HepG2 (cell line): ENCODE data around the gene MDP1. TPM values are rescaled to one million over a fixed set of nuclear protein-coding genes. Genes with fewer than 3 reads are reported as not detected.

ENCODE experiments used
- CSRNP1 ChIP-seq: sonication (generic); formaldehyde crosslinking; IDR thresholded peaks from 2 replicates; pipeline ENCODE4 v1.8.1; 2023; ENCODE audit warnings: mild to moderate bottlenecking, missing genetic modification reagents
- ELF3 ChIP-seq: IDR thresholded peaks from 2 replicates; pipeline ENCODE4 v1.6.1; 2016; ENCODE audit warnings: missing genetic modification reagents, missing compliant biosample characterization
- MEIS2 ChIP-seq: sonication (generic); formaldehyde crosslinking; IDR thresholded peaks from 2 replicates; pipeline ENCODE4 v1.9.0; 2021; ENCODE audit warnings: mild to moderate bottlenecking, missing genetic modification reagents
- MYC ChIP-seq: sonication (generic); formaldehyde crosslinking; IDR thresholded peaks from 2 replicates; pipeline ENCODE4 v1.9.0; 2021; ENCODE audit warnings: missing genetic modification reagents, borderline replicate concordance
- TCF7L2 ChIP-seq: IDR thresholded peaks from 2 replicates; pipeline ENCODE4 v1.6.1; 2011; ENCODE audit warnings: mild to moderate bottlenecking, low read depth, low read length, moderate library complexity
- ZIK1 ChIP-seq: sonication (generic); formaldehyde crosslinking; IDR thresholded peaks from 2 replicates; pipeline ENCODE4 v1.5.0; 2020; ENCODE audit warnings: mild to moderate bottlenecking, low read depth, missing genetic modification reagents, borderline replicate concordance
- ZNF275 ChIP-seq: sonication (generic); formaldehyde crosslinking; IDR thresholded peaks from 2 replicates; pipeline ENCODE4 v1.8.0; 2022; ENCODE audit warnings: missing genetic modification reagents, mild to moderate bottlenecking, inconsistent platforms, borderline replicate concordance
- ZNF572 ChIP-seq: sonication (generic); formaldehyde crosslinking; IDR thresholded peaks from 2 replicates; pipeline ENCODE4 v1.5.1; 2020; ENCODE audit warnings: mild to moderate bottlenecking, missing genetic modification reagents
- ZNF609 ChIP-seq: sonication (generic); formaldehyde crosslinking; IDR thresholded peaks from 2 replicates; pipeline ENCODE4 v1.4.0; 2020; ENCODE audit warnings: mild to moderate bottlenecking, missing genetic modification reagents, borderline replicate concordance
- polyA plus RNA-seq, 8 experiments: library from polyadenylated mRNA; depleted of rRNA in 3 of 8; stranded (reverse) in 7 of 8; unstranded in 1 of 8; fragments of >200 nt; fragmentation: Illumina TruSeq in 4 of 8; extraction: Trizol in 4 of 8; gene quantifications; 2 replicates each; pipeline versions ENCODE4 v1.2.1 to v1.2.3, GENCODE V29; 2011 to 2016; ENCODE audit warnings: low read depth in 4 of 8, missing spikeins in 1 of 8, mixed read lengths in 1 of 8; ENCODE audit not compliant: insufficient read depth in 1 of 8
- total RNA-seq, 5 experiments: library from RNA; depleted of rRNA; stranded (reverse); fragments of >200 nt; fragmentation: Illumina TruSeq; extraction: Trizol; gene quantifications; 2 replicates each; pipeline ENCODE4 v1.2.3, GENCODE V29; 2016; ENCODE audit warnings: low read depth in 1 of 5
- TF ChIP-seq, protein P1 (sequence below): sonication (generic); formaldehyde crosslinking; IDR thresholded peaks from 2 replicates; pipeline ENCODE4 v1.4.0; 2020; ENCODE audit warnings: missing genetic modification reagents, mild to moderate bottlenecking, borderline replicate concordance
- TF ChIP-seq, protein P2 (sequence below): sonication (generic); formaldehyde crosslinking; IDR thresholded peaks from 2 replicates; pipeline ENCODE4 v1.5.0; 2020; ENCODE audit warnings: mild to moderate bottlenecking, missing genetic modification reagents

Gene MDP1
- total and polyA plus RNA-seq, 2 of the 13 experiments (the other 11 are each of a cell fraction or from before 2014, with no cell fraction given): 44.1 to 48.7 TPM

- TF ChIP-seq ZNF609 (peak; percentile 52), ZIK1 (CRISPR knock-in tag) (peak; percentile 77; the same call in 1 of the 2 replicates), ELF3 (CRISPR knock-in tag) (peak; percentile 90), MEIS2 (peak; percentile 71), ZNF275 (no peak), MYC (CRISPR knock-in tag) (peak; percentile 71), TCF7L2 (no peak), CSRNP1 (CRISPR knock-in tag) (peak; percentile 72; the same call in 1 of the 2 replicates), ZNF572 (CRISPR knock-in tag) (no peak)
- TF ChIP-seq, protein P1, sequence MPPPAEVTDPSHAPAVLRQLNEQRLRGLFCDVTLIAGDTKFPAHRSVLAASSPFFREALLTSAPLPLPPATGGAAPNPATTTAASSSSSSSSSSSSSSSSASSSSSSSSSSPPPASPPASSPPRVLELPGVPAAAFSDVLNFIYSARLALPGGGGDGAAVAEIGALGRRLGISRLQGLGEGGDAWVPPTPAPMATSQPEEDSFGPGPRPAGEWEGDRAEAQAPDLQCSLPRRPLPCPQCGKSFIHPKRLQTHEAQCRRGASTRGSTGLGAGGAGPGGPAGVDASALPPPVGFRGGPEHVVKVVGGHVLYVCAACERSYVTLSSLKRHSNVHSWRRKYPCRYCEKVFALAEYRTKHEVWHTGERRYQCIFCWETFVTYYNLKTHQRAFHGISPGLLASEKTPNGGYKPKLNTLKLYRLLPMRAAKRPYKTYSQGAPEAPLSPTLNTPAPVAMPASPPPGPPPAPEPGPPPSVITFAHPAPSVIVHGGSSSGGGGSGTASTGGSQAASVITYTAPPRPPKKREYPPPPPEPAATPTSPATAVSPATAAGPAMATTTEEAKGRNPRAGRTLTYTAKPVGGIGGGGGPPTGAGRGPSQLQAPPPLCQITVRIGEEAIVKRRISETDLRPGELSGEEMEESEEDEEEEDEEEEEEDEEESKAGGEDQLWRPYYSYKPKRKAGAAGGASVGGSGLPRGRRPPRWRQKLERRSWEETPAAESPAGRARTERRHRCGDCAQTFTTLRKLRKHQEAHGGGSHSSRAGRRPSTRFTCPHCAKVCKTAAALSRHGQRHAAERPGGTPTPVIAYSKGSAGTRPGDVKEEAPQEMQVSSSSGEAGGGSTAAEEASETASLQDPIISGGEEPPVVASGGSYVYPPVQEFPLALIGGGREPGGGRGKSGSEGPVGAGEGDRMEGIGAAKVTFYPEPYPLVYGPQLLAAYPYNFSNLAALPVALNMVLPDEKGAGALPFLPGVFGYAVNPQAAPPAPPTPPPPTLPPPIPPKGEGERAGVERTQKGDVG: peak; percentile 96
- TF ChIP-seq, protein P2, sequence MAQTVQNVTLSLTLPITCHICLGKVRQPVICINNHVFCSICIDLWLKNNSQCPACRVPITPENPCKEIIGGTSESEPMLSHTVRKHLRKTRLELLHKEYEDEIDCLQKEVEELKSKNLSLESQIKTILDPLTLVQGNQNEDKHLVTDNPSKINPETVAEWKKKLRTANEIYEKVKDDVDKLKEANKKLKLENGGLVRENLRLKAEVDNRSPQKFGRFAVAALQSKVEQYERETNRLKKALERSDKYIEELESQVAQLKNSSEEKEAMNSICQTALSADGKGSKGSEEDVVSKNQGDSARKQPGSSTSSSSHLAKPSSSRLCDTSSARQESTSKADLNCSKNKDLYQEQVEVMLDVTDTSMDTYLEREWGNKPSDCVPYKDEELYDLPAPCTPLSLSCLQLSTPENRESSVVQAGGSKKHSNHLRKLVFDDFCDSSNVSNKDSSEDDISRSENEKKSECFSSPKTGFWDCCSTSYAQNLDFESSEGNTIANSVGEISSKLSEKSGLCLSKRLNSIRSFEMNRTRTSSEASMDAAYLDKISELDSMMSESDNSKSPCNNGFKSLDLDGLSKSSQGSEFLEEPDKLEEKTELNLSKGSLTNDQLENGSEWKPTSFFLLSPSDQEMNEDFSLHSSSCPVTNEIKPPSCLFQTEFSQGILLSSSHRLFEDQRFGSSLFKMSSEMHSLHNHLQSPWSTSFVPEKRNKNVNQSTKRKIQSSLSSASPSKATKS (CRISPR knock-in tag): no peak
Observed at GRCh38 chr14:24252289-24253124, 36.6 kb upstream of the MDP1 start (continued).
